ENCODE data around the gene RAB28. TPM values are rescaled to one million over a fixed set of nuclear protein-coding genes. Genes with fewer than 3 reads are reported as not detected.

The RAB28 gene
- total and polyA plus RNA-seq, 9 of the 15 experiments (the other 6 are each of a cell fraction or from before 2014, with no cell fraction given), result 6.7 to 40.4 (median 23.0) TPM

GRCh38 chr4:13484122-13484748 lies at the start of gene RAB28 (continued):
- TF ChIP-seq ERF (CRISPR knock-in tag; IDR thresholded peaks at IDR 0.05), result no peak
- TF ChIP-seq RCOR1 (IDR thresholded peaks at IDR 0.05; ENCODE audit: borderline replicate concordance in 1 of 2, low read depth in 2 of 2, low read length in 2 of 2), result no peak
- no peak for TF ChIP-seq NFRKB (IDR thresholded peaks at IDR 0.05; ENCODE audit: low read depth)
- TF ChIP-seq GATA2 (CRISPR knock-in tag; IDR thresholded peaks at IDR 0.05), result no peak
- no peak for TF ChIP-seq KHSRP (IDR thresholded peaks at IDR 0.05)
- TF ChIP-seq PCBP1 (IDR thresholded peaks at IDR 0.05; ENCODE audit: low read depth, low read length, poor library complexity, severe bottlenecking), result no peak
- no peak for TF ChIP-seq CHAMP1 (IDR thresholded peaks at IDR 0.05)
- no peak for TF ChIP-seq ZNF12 (CRISPR knock-in tag; IDR thresholded peaks at IDR 0.05)
- TF ChIP-seq FOXA1 (IDR thresholded peaks at IDR 0.05; ENCODE audit: borderline replicate concordance), result no peak
- no peak for TF ChIP-seq RERE (CRISPR knock-in tag; IDR thresholded peaks at IDR 0.05; ENCODE audit: borderline replicate concordance)
- no peak for TF ChIP-seq RNF219 (CRISPR knock-in tag; IDR thresholded peaks at IDR 0.05)
- TF ChIP-seq PHF8 (IDR thresholded peaks at IDR 0.05; ENCODE audit: borderline replicate concordance, low read length), result peak; percentile 64
- peak; percentile 55; the same call in 1 of the 2 replicates for TF ChIP-seq TFAP4 (CRISPR knock-in tag; IDR thresholded peaks at IDR 0.05; ENCODE audit: borderline replicate concordance)
- TF ChIP-seq KAT8 (IDR thresholded peaks at IDR 0.05; ENCODE audit: low read depth), result no peak
- TF ChIP-seq ZKSCAN1 (IDR thresholded peaks at IDR 0.05; ENCODE audit: low read depth, low read length), result no peak
- TF ChIP-seq GTF2A2 (tag; IDR thresholded peaks at IDR 0.05), result no peak
- TF ChIP-seq ELF1 (tag; IDR thresholded peaks at IDR 0.05), result no peak
- no peak for TF ChIP-seq TSC22D4 (tag; IDR thresholded peaks at IDR 0.05)
